Measurements from ENCODE around the gene EVC2. TPM values are rescaled to one million over a fixed set of nuclear protein-coding genes. Genes with fewer than 3 reads are reported as not detected.

Gene EVC2
- polyA plus RNA-seq, 4 donors = 8.6 to 9.9 (median 9.1) TPM

DNA sequence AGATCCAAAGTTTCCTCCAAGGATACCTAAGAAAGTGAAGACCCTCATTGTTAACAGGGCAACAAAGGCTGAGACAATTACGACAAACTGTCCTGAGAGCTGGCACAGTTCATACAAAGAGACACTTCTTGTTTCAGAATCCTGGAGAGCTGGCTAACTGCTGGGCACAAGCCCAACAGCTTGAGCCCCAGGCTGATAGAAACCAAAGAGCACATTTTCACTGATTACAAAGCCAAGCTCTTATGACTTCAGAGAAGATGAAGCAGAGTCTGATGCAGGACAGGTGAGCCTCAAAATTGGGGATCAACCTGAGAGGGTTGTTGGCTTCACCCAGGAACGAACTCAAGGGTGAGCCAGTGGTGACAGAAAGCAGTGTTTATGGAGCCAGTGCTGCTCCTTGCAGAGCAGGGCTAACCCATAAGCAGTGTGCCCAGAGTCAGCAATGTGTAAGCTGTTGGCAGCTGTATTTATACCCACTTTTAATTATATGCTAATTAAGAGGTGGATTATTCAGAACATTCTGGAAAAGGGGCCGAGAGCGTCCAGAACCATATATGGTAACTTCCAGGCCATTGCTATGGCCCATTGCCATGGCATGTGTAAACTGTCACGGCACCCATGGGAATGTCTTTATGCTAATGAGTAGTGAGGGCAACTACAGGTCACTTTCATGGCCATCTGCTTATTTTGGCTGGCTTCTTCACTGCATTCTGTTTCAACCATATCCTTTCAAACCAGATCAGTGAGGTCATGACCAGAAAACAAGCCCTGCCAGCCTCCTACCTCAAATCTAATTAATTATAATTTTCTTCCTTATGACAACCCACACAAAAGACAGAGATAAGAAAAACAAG lies 183.7 kb downstream of the EVC2 start:
- peak in 2 of 4 donors; percentile 18 to 21 for DNase-seq (ENCODE audit: low read depth in 4 of 4, low spot score in 3 of 4)

- no peak for DNase-seq (ENCODE audit: low read depth in 4 of 4, low spot score in 3 of 4)
Measured at GRCh38 chr4:5517372-5517771, 191.0 kb downstream of the EVC2 start.

DNA sequence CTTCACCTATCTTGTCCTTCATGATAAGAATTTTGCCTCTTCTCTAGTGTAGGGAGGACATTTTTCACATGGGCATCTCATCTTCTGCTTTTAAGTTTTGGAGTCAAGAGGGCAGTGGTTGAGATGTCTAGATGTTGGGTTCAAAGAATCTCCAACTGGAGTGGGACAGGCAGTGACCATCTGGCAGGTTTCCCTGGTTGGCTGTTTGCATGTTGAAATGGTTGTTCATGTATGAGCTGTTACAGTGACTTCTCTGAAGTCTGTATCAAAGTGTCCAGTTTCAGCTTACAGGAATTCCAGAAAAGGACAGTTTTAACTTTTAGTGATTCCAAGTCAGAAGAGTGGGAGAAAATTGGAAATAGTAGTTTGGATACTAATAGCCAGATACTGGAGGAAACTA lies 192.7 kb downstream of the EVC2 start:
- DNase-seq (ENCODE audit: low read depth in 4 of 4, low spot score in 3 of 4) = no peak

Other genes with a start within 250 kb of the EVC2 start
- gene EVC, start 2.6 kb upstream of the EVC2 start, polyA plus RNA-seq (ENCODE audit: insufficient read length in 4 of 4) = 10 to 100 TPM; 29.2 to 47.9 (median 39.8) TPM
- gene CRMP1, start 184.5 kb upstream of the EVC2 start, polyA plus RNA-seq (ENCODE audit: insufficient read length in 4 of 4) = 10 to 100 TPM; 41.1 to 62.7 (median 53.7) TPM